ENCODE results near the gene VEGFC.

DNA sequence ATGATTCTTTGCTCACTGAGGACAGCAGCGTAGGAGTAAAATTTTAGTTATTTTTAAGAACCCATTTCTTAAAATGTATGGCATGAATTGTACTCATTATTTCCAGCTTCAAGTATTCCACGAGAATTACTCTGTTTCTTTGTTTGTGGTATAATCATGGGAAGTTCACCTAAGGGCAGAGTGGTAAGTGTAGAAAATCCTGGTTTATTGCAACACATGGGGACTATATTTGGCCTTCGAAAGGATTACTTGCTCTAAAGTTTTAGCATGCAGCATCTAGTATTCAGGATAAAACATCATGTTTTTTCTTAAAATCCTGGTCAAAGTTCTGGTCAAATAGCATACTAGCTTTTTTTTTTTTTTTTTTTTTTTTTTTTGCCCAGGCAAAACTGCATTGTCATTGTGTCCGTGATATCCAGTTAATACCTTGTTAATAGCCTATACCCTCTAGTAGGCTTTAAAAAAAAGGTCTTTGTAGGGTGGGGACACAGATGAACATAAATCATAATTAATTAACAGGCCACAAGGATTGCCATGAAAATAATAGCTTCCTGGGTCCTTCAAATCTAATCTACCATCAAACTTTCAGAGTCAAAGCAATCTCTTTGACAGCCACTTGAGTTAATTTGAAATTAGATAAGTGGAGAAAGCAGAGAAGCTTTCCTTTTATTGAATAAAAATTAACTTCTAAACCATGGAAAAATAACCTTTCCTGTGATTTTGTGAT, 44.6 kb upstream of the VEGFC start:
- TF ChIP-seq CTCF (IDR thresholded peaks at IDR 0.05; ENCODE audit: low read length) (no peak), EZH2 (IDR thresholded peaks at IDR 0.05; ENCODE audit: borderline replicate concordance, low read length) (no peak)

All from OCI-LY1 (cell line).